Muscle of leg (tissue), 11 donors: ENCODE data around the gene CPT1B. TPM values are rescaled to one million over a fixed set of nuclear protein-coding genes. Genes with fewer than 3 reads are reported as not detected.

Experiments
- DNase-seq: peaks from one replicate; pipeline ENCODE4 v3.0.0; 2013
- H3K27ac ChIP-seq: one replicate; pipeline ENCODE4 v1.5.1; 2013; ENCODE audit warnings: mild to moderate bottlenecking, low read length, control low read depth
- H3K27me3 ChIP-seq: one replicate; pipeline ENCODE4 v1.6.1; 2013; ENCODE audit warnings: low read length; ENCODE audit not compliant: control insufficient read depth, insufficient read depth
- H3K36me3 ChIP-seq: one replicate; pipeline ENCODE4 v1.6.1; 2013; ENCODE audit warnings: low read length; ENCODE audit not compliant: control insufficient read depth, insufficient read depth
- H3K4me1 ChIP-seq: one replicate; pipeline ENCODE4 v1.6.1; 2013; ENCODE audit warnings: low read length; ENCODE audit not compliant: control insufficient read depth, insufficient read depth
- H3K4me3 ChIP-seq: one replicate; pipeline ENCODE4 v1.5.1; 2013; ENCODE audit warnings: low read length, control low read depth
- H3K9me3 ChIP-seq: replicated peaks from 2 replicates; pipeline ENCODE4 v1.6.1; 2013; ENCODE audit warnings: low read depth, low read length; ENCODE audit not compliant: control insufficient read depth
- whole genome bisulfite sequencing: methylation state at CpG from one replicate; pipeline ENCODE4 v1.1.5; 2013; ENCODE audit warnings: missing lambda C conversion rate; ENCODE audit not compliant: insufficient coverage; 5-methylcytosine and 5-hydroxymethylcytosine counted together
- polyA plus RNA-seq, 8 donors: library from polyadenylated mRNA; unstranded; fragments of 120-200 nt; gene quantifications; one replicate each; pipeline versions ENCODE4 v1.2.1 to v1.2.3, GENCODE V29; 2013; ENCODE audit warnings: inconsistent platforms in 1 of 8, low replicate concordance in 1 of 8; ENCODE audit not compliant: insufficient read length in 8 of 8, insufficient read depth in 1 of 8
- total RNA-seq: library from RNA; stranded (reverse); fragments of 120-200 nt; gene quantifications from one replicate; pipeline ENCODE4 v1.2.4, GENCODE V29; 2013

CPT1B gene
- total and polyA plus RNA-seq, 9 donors, result 24.5 to 66.6 (median 43.0) TPM

DNA sequence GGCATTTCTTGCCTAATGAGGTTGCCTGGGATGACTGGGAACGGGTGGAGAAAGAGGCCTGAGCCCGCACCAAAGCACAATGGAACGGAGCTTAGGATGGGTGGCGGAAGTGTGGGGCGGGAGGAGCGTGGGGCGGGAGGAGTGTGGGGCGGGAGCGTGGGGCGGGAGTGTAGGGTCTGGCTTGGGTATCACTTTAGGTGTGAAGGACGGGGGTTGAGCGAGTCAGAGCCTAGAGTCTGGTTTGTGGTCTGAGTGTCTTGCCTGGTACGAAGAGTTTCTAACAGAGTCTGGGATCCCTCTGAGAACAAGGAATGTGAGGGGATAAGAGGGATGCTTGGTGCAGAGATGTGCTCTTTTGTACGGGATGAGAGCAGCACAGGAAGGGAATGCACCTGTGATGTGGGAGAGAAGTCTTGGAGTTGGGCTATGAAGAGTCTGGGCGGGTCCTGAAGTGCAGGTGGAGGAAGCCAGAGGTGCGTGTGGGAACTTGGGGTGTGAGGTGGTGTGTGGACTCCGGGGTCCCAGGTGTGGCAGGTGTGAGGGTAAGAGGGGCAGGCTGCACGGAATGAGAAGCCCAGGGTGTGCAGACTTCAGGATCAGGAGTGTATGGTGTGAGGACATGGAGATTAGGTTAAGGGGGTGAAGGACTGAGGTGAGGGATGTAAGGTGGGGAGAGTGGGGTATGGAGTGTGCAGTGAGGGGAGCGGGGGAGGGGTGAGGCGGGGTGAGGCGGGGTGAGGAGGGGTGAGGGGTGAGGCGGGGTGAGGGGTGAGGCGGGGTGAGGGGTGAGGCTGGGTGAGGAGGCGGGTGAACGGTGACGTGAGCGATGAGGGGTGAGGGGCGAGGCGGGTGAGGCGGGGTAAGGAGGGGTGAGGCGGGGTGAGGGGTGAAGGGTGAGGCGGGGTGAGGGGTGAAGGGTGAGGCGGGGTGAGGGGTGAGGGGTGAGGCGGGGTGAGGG, 16.5 kb downstream of the CPT1B start:
- Histone ChIP-seq H3K27ac (no peak overlapping the region), H3K4me3 (no peak overlapping the region), H3K36me3 (no peaks in the 10 kb centered on the region), H3K27me3 (peaks cover 14% of the 10 kb centered on the region), H3K9me3 (no peaks in the 10 kb centered on the region), H3K4me1 (peaks cover 10% of the 10 kb centered on the region)
- 57% methylated on average over 14 of the region's 34 CpGs for WGBS
- DNase-seq, result no peak

DNA sequence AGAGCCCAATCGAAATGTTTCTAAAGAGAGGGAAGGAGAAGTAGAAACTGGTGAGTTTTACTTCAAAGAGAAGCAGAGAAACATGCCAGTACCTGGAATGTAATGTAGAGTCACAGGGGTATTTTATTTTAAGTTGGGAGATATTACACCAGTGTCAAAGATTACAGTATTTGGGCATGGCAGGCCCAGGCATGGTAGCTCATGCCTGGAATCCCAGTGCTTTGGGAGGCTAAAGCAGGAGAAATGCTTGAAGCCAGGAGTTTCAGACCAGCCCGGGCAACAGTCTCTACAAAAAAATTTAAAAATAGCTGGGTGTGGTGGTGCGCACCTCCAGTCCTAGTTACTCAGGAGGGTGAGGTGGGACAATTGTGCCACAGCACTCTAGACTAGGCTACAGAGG, 18.2 kb downstream of the CPT1B start:
- H3K4me3 ChIP-seq, result no peak overlapping the region
- H3K4me1 ChIP-seq, result peaks cover 10% of the 10 kb centered on the region
- H3K27me3 ChIP-seq, result peaks cover 11% of the 10 kb centered on the region
- 81% methylated on average over 3 of the region's 3 CpGs for WGBS
- no peaks in the 10 kb centered on the region for H3K9me3 ChIP-seq
- DNase-seq, result no peak
- no peak overlapping the region for H3K27ac ChIP-seq
- H3K36me3 ChIP-seq, result no peaks in the 10 kb centered on the region

DNA sequence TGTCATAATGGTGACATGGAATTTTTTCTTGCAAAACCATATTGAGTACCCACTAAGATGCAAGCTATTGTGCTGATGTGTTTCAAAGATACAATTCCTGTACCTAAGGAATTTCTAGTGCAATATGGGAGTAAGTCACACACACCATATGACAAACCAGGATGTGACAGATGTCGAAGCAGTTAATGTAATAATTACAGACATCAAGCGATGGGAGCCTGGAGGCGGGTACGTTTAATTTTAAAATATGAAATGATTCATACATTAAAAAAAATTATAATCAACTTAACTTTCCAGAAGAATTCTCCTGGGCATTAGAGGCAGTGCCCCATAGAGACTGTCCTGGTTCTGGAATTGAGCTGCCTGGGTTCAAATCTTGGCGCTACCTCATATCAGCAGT, 21.5 kb downstream of the CPT1B start:
- H3K4me1 ChIP-seq, result no peaks in the 10 kb centered on the region
- H3K4me3 ChIP-seq, result no peak overlapping the region
- H3K36me3 ChIP-seq, result no peaks in the 10 kb centered on the region
- H3K9me3 ChIP-seq, result no peaks in the 10 kb centered on the region
- WGBS, result no CpG with 5 or more reads among the region's 5 CpGs
- H3K27me3 ChIP-seq, result peaks cover 8% of the 10 kb centered on the region
- H3K27ac ChIP-seq, result no peak overlapping the region
- no peak for DNase-seq

DNA sequence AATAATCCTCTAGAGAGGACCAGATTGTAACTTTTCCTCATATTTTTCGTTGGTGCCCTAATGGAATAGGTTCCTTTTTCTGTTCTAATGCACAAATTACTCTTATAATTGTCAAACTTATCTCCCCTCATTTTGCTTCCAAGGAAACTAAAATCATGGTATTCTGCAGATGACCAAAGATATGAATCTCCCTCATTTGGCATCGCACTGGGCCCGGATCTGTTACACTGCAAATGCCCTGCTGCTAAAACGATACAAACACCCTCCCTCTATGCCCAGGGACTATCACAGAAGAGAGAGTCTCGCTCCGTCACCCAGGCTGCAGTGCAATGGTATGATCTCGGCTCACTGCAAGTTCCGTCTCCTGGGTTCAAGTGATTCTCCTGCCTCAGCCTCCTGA, 24.9 kb downstream of the CPT1B start:
- Histone ChIP-seq H3K9me3 (no peaks in the 10 kb centered on the region), H3K27ac (no peak overlapping the region), H3K27me3 (peaks cover 22% of the 10 kb centered on the region), H3K4me3 (no peak overlapping the region), H3K36me3 (no peaks in the 10 kb centered on the region), H3K4me1 (peaks cover under 1% of the 10 kb centered on the region)
- DNase-seq, result no peak
- WGBS, result 95% methylated on average over 6 of the region's 8 CpGs

DNA sequence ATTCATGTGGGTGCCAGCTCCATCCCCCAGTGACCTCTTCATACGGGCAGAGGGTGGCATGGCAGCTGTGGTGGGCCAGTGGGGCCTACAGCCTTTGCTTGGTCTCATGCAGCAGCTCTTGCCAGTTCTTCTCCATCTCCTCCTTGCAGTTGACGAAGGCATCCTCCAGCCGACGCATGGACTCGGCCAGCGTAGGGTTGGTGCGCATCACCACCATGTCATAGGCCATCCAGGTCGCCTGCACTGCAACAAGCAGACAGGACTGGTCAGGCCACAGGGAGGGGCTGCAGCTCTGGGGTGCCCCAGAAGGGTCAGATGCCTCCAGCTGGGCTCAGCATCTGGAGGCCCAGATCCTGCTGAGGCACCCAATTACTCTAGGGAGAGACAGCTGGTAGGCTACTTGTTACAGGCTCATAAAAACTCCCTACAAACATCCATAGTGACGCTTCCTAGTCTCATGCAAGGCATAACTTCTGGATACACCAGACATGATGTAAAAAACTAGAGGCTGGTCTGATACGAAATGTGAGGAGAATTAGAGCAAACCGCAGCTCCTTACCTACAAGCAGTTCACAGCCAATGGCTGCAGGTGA, 27.0 kb downstream of the CPT1B start:
- no peak overlapping the region for H3K4me3 ChIP-seq
- H3K36me3 ChIP-seq, result no peaks in the 10 kb centered on the region
- no peaks in the 10 kb centered on the region for H3K9me3 ChIP-seq
- WGBS, result 89% methylated on average over 8 of the region's 11 CpGs
- no peak for DNase-seq
- peaks cover 4% of the 10 kb centered on the region for H3K4me1 ChIP-seq
- peaks cover 40% of the 10 kb centered on the region for H3K27me3 ChIP-seq
- H3K27ac ChIP-seq, result no peak overlapping the region

DNA sequence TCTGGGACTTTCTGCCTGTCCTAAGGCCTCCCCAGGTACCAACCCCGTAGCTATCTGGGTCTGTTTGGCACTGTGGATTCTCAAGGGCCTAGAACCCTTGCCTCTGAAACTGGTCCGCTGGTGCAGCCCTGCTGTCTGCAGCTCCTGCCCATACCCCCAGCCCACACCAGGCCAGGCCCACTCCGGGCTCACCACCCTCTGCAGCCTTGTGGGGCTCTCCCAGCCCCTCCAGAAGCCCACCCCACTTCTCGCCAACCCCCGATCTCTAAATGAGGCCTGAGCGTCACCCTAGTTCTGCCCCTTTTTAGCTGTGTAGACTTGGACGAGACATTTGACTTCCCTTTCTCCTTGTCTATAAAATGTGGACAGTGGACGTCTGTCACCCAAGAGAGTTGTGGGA, 27.8 kb downstream of the CPT1B start:
- 83% methylated on average over 7 of the region's 8 CpGs for WGBS
- peaks cover 4% of the 10 kb centered on the region for H3K4me1 ChIP-seq
- no peak overlapping the region for H3K4me3 ChIP-seq
- DNase-seq, result no peak
- H3K27ac ChIP-seq, result no peak overlapping the region
- H3K27me3 ChIP-seq, result peaks cover 49% of the 10 kb centered on the region
- no peaks in the 10 kb centered on the region for H3K36me3 ChIP-seq
- H3K9me3 ChIP-seq, result no peaks in the 10 kb centered on the region

DNA sequence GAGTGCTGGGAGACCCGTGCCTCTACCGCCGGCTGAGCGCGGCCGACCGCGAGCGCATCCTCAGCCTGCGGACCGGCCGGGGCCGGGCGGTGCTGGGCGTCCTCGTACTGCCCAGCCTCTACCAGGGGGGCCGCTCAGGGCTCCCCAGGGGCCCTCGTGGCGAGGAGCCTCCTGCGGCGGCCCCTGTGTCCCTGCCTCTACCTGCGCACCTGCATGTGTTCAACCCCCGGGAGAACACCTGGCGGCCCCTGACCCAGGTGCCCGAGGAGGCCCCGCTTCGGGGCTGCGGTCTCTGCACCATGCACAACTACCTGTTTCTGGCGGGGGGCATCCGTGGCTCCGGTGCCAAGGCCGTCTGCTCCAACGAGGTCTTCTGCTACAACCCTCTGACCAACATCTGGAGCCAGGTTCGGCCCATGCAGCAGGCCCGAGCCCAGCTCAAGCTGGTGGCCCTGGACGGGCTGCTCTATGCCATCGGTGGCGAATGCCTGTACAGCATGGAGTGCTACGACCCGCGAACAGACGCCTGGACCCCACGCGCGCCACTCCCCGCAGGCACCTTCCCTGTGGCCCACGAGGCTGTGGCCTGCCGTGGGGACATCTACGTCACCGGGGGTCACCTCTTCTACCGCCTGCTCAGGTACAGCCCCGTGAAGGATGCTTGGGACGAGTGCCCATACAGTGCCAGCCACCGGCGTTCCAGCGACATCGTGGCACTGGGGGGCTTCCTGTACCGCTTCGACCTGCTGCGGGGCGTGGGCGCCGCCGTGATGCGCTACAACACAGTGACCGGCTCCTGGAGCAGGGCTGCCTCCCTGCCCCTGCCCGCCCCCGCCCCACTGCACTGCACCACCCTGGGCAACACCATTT, 29.1 kb downstream of the CPT1B start:
- DNase-seq, result no peak
- Histone ChIP-seq H3K4me3 (no peak overlapping the region), H3K27ac (no peak overlapping the region), H3K27me3 (peaks cover 61% of the 10 kb centered on the region), H3K4me1 (peaks cover 10% of the 10 kb centered on the region), H3K36me3 (no peaks in the 10 kb centered on the region), H3K9me3 (no peaks in the 10 kb centered on the region)
- 64% methylated on average over 61 of the region's 68 CpGs for WGBS

DNA sequence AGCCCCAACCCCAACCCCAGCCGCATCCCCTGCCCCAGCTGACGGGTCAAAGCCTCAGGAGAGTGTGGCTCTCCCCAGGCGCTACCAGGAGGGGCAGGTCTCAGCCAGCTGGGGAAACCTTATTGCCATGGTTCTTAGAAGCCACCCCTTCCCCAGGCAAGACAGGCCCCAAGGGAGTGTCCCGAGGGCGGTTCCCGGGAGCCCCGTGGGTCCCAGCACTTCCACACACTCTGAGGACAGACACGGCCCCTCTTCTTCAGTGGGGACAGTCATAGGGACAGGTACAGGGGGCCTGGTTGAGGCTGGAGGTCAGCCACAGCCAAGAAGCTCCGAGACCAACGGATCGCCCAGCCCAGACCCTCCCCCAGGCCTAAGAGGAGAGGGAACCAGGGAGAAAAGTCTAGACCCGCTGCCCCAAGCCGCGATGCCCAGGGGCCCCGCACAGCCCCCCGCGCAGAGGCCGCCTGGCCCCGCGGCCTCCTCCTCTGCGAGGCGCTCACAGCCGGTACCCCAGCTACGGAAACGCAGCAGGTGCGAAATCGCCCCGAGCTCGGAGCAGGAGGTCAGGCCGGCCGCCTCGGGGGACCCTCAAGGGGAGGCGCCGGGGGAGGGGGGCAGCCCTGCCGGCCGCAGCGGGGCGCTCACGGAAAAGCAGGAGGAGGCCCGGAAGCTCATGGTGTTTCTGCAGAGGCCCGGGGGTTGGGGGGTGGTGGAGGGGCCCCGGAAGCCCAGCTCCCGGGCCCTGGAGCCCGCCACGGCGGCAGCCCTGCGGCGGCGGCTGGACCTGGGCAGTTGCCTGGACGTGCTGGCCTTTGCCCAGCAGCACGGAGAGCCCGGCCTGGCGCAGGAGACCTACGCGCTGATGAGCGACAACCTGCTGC, 29.9 kb downstream of the CPT1B start:
- Histone ChIP-seq H3K27ac (no peak overlapping the region), H3K9me3 (no peaks in the 10 kb centered on the region), H3K27me3 (peaks cover 70% of the 10 kb centered on the region), H3K4me3 (peak overlapping the region; percentile 8), H3K4me1 (peaks cover 13% of the 10 kb centered on the region), H3K36me3 (no peaks in the 10 kb centered on the region)
- DNase-seq, result no peak
- 2% methylated on average over 50 of the region's 56 CpGs for WGBS

DNA sequence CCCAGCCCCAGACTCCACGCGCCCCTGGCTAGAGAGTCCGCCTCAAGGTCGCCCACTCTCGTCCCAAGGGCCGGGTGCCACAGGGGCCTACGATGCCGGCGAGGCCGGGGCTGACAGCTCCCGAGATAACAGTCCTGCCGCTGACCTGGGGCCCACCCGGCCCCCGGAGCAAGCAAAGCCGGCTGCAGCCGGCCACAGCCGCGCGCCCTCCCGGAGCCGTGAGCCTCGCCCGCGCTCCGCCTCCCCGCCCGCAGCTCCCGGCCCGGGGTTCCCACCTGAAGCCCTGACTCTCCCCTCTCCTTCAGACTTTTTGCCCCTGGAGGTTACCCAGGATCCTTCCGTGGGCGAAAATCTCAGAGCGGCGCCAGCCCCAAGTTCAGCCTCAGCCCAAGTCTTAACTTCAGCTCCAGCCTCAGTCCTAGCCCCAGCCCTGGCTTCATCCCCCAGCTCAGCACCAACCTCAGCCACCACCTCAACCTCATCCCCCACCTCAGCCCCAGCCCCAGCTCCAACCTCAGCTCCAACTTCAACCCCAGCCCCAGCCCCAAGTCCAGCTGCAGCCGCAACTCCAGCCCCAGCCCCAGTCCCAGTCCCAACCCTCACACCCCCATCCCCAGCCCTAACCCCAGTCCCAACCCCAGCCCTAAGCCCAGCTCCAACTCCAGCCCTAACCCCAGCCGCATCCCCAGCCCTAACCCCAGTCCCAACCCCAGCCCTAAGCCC, 30.8 kb downstream of the CPT1B start:
- WGBS, result 10% methylated on average over 35 of the region's 35 CpGs
- no peak overlapping the region for H3K4me3 ChIP-seq
- H3K27ac ChIP-seq, result no peak overlapping the region
- no peaks in the 10 kb centered on the region for H3K9me3 ChIP-seq
- DNase-seq, result no peak
- no peaks in the 10 kb centered on the region for H3K36me3 ChIP-seq
- H3K4me1 ChIP-seq, result peaks cover 13% of the 10 kb centered on the region
- peaks cover 75% of the 10 kb centered on the region for H3K27me3 ChIP-seq
